Thyroid gland (tissue), 4 donors: ENCODE results near the gene RNF44. TPM values are rescaled to one million over a fixed set of nuclear protein-coding genes. Genes with fewer than 3 reads are reported as not detected.
A peak's percentile ranks its signal among the peaks of the same experiment; 100 is the strongest.

ENCODE experiments used
- DNase-seq, 2 donors: peaks; one replicate each; pipeline ENCODE4 v3.0.0-alpha.2; 2019
- H3K27ac ChIP-seq, 3 donors: fragments of 200-600 bp; sonication (generic); 1 replicate in 2 of 3; 2 replicates in 1 of 3; pipeline ENCODE4 v1.5.1; 2016 to 2019; ENCODE audit warnings: mild to moderate bottlenecking in 1 of 3, moderate library complexity in 1 of 3
- H3K27me3 ChIP-seq: fragments of 200-600 bp; sonication (generic); one replicate; pipeline ENCODE4 v1.5.1; 2019
- H3K36me3 ChIP-seq, 2 donors: fragments of 200-600 bp; sonication (generic); one replicate each; pipeline ENCODE4 v1.5.1; 2016 to 2019
- H3K4me1 ChIP-seq, 2 donors: fragments of 200-600 bp; sonication (generic); one replicate each; pipeline ENCODE4 v1.5.1; 2017 to 2019
- H3K4me3 ChIP-seq, 3 donors: fragments of 200-600 bp; sonication (generic); replicated peaks in 1 of 3; 1 replicate in 2 of 3; 2 replicates in 1 of 3; pipeline ENCODE4 v1.5.1; 2016; ENCODE audit warnings: mild to moderate bottlenecking in 1 of 3
- H3K9me3 ChIP-seq: fragments of 200-600 bp; sonication (generic); one replicate; pipeline ENCODE4 v1.5.1; 2017
- POLR2A ChIP-seq, 2 donors: fragments of 450-650 bp; IDR thresholded peaks; one replicate each; pipeline ENCODE4 v1.6.1; 2017; ENCODE audit warnings: antibody characterized with exemption in 2 of 2, mild to moderate bottlenecking in 2 of 2, moderate library complexity in 1 of 2
- WGBS, 2 donors: methylation state at CpG; one replicate each; pipeline ENCODE4 v1.1.5; 2017; 5-methylcytosine and 5-hydroxymethylcytosine counted together
- intact Hi-C: fragments of 100-400 bp; cut with DNase I; formaldehyde crosslinking; loops from one replicate; pipeline ENCODE4 v1.15.1; 2023
- total RNA-seq, 4 donors: library from RNA; depleted of rRNA; stranded (reverse); fragments of >200 nt; gene quantifications; one replicate each; pipeline ENCODE4 v1.2.3, GENCODE V29; 2016
- TF ChIP-seq, protein P1 (sequence below), 6 experiments: fragments of 200-600 bp in 3 of 6; fragments of 450-650 bp in 3 of 6; sonication (generic) in 3 of 6; IDR thresholded peaks; one replicate each; pipeline ENCODE4 v1.5.1; 2016 to 2019; ENCODE audit warnings: antibody characterized with exemption in 6 of 6, mild to moderate bottlenecking in 2 of 6, inconsistent platforms in 1 of 6, moderate library complexity in 1 of 6

Gene RNF44
- total RNA-seq, 4 donors from 2014 or later, result 12.1 to 27.3 (median 22.4) TPM

DNA sequence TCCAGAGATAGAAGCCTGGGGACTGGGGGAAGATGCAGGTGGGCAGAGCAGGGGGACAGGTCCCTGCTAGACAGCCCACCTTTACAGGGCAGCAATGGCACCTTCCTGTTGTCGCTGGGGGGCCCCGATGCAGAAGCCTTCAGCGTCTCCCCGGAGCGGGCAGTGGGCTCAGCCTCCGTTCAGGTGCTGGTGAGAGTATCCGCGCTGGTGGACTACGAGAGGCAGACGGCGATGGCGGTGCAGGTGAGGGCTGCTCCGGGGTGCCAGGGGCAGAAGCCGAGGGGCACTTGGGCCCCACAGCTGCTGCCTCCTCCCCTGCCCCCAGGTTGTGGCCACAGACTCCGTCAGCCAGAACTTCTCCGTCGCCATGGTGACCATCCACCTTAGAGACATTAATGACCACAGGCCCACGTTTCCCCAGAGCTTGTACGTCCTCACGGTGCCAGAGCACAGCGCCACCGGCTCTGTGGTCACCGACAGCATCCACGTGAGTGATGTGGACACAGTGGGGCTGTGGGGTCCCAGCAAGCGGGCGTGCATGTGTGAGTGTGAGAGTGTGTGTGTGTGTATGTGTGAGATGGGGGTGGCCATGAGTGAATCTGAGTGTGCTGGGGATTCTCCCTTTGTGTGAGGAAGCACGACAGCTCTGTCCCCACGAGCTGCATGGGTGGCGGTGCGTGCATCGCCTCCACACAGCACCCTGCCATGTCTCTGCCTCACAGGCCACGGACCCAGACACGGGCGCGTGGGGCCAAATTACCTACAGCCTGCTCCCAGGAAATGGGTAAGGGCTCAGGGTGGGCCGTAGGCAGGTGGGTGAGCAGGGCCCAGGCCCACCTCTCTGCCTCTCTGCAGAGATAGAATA lies 40.3 kb upstream of the RNF44 start:
- Histone ChIP-seq H3K4me1 (no peaks in the 10 kb centered on the region), H3K36me3 (no peaks in the 10 kb centered on the region), H3K9me3 (no peaks in the 10 kb centered on the region), H3K27ac (no peak overlapping the region), H3K4me3 (no peak overlapping the region), H3K27me3 (no peaks in the 10 kb centered on the region)
- TF ChIP-seq POLR2A (IDR thresholded peaks at IDR 0.05), result no peak
- TF ChIP-seq, protein P1, sequence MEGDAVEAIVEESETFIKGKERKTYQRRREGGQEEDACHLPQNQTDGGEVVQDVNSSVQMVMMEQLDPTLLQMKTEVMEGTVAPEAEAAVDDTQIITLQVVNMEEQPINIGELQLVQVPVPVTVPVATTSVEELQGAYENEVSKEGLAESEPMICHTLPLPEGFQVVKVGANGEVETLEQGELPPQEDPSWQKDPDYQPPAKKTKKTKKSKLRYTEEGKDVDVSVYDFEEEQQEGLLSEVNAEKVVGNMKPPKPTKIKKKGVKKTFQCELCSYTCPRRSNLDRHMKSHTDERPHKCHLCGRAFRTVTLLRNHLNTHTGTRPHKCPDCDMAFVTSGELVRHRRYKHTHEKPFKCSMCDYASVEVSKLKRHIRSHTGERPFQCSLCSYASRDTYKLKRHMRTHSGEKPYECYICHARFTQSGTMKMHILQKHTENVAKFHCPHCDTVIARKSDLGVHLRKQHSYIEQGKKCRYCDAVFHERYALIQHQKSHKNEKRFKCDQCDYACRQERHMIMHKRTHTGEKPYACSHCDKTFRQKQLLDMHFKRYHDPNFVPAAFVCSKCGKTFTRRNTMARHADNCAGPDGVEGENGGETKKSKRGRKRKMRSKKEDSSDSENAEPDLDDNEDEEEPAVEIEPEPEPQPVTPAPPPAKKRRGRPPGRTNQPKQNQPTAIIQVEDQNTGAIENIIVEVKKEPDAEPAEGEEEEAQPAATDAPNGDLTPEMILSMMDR (IDR thresholded peaks at IDR 0.05), result no peak
- no peak for DNase-seq
- intact Hi-C loops, result loop anchor here (5.0 kb wide), 1 partner anchor 160 kb away; the partner anchor contains the start of gene CLTB
- WGBS, 2 donors, result 81 to 87% methylated on average over 24 to 31 of the region's 36 CpGs

DNA sequence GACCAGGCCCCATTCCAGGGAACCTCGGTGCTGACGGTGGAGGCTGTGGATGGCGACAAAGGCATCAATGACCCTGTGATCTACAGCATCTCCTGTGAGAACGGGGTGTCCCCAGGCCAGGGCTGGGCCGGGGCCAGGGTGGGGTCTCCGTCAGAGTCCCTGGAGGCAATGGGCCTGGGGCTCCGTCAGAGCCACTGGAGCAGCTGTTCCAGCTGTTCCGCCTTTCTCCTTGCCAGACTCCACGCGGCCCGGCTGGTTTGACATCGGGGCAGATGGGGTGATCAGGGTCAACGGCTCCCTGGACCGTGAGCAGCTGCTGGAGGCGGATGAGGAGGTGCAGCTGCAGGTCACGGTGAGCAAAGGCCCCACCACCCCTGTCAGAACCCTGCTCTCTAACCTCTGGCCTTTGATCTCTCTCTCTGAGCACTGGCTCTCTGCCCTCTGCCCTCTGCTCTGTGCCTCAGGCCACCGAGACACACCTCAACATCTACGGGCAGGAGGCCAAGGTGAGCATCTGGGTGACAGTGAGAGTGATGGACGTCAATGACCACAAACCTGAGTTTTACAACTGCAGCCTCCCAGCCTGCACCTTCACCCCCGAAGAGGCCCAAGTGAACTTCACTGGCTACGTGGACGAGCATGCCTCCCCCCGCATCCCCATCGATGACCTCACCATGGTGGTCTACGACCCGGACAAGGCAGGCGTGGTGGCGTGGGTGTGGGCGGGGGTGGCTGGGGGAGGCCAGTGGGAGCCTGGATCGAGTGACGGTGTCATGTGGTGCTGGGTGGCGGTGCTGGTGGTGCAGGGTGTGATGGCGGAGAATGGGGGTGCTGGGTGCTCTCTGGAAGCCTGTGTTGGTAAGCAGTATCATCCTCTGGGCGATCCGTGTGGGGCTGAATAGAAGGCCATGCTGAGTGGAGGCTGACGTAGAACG lies 38.6 kb upstream of the RNF44 start:
- WGBS, 2 donors, result 84 to 88% methylated on average over 27 to 28 of the region's 37 CpGs
- Histone ChIP-seq H3K27me3 (no peaks in the 10 kb centered on the region), H3K4me3 (no peak overlapping the region), H3K36me3 (no peaks in the 10 kb centered on the region), H3K4me1 (no peaks in the 10 kb centered on the region), H3K27ac (no peak overlapping the region), H3K9me3 (no peaks in the 10 kb centered on the region)
- TF ChIP-seq, protein P1 (IDR thresholded peaks at IDR 0.05), result no peak
- TF ChIP-seq POLR2A (IDR thresholded peaks at IDR 0.05), result no peak
- no peak for DNase-seq
- intact Hi-C loops, result loop anchor here (5.0 kb wide), 1 partner anchor 158 kb away; the partner anchor contains the start of gene CLTB

DNA sequence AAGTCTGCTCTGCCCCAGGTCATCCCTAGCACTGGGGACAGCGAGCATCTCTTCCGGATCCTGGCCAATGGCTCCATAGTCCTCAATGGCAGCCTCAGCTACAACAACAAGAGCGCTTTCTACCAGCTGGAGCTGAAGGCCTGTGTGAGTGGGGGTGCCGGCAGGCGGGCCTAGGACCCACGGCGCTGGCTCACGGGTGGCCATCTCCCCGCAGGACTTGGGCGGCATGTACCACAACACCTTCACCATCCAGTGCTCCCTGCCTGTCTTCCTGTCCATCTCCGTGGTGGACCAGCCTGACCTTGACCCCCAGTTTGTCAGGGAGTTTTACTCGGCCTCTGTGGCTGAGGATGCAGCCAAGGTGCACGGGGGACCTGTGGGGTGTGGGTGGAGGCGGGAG lies 37.9 kb upstream of the RNF44 start:
- Histone ChIP-seq H3K36me3 (no peaks in the 10 kb centered on the region), H3K27me3 (no peaks in the 10 kb centered on the region), H3K27ac (no peak overlapping the region), H3K9me3 (no peaks in the 10 kb centered on the region), H3K4me3 (no peak overlapping the region), H3K4me1 (no peaks in the 10 kb centered on the region)
- WGBS, 2 donors, result 78 to 90% methylated on average over 4 to 11 of the region's 14 CpGs
- TF ChIP-seq POLR2A (IDR thresholded peaks at IDR 0.05), result no peak
- DNase-seq, result no peak
- intact Hi-C loops, result loop anchor here (5.0 kb wide), 1 partner anchor 158 kb away; the partner anchor contains the start of gene CLTB

DNA sequence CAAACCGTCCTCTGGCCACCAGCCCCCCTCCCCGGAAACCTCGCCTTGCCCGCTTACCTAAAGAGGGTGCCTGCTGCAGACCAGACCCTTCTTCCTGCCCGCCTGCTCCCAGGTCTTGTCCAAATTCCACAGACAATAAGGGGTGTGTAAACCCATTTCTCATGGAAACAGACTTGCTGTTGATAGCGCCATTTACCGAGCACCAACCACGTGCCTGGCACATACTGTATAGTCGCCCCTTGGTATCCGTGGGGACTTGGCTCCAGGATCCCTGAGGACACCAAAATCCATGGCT lies 37.0 kb upstream of the RNF44 start:
- TF ChIP-seq, protein P1 (IDR thresholded peaks at IDR 0.05), result peak in 2 of 6 experiments; percentile 2 to 6
- no peak for TF ChIP-seq POLR2A (IDR thresholded peaks at IDR 0.05)
- no peaks in the 10 kb centered on the region for H3K4me1 ChIP-seq
- no peaks in the 10 kb centered on the region for H3K27me3 ChIP-seq
- no peak for DNase-seq
- H3K4me3 ChIP-seq, result no peak overlapping the region
- WGBS, 2 donors, result 50 to 57% methylated on average over 9 to 10 of the region's 10 CpGs
- H3K27ac ChIP-seq, result no peak overlapping the region
- H3K36me3 ChIP-seq, result no peaks in the 10 kb centered on the region
- intact Hi-C loops, result no loop called here
- no peaks in the 10 kb centered on the region for H3K9me3 ChIP-seq

DNA sequence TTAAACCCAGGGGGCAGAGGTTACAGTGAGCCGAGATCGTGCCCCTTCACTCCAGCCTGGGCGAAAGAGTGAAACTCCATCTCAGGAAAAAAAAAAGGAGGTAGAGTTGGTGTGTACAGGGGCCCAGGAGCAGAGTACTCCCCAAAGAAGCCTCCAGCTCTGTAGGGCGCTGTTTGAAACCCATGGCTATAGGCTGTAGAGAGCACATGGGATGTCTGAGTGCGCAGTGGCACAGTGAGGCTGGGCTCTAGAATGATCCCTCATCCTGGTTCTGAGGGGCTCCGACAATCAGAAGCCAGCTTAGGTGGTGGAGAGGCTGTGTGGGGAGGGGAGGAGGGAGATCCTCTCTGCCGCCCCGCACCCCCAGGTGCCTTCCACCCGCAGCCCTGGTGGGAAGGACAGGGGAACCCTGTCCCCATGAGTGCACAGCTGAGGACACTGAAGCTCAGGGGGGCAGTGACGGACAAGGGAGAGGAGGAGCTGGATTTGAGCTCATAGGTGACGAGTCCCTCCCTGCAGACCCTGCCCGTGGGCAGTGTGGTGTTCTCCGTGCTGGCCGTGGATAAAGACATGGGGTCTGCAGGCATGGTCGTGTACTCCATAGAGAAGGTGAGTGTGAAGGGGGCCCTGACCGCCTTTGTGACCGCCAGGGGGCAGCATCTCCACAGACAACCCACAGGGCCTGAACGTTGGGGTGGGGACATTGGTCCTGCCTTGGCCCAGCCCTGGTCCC lies 36.5 kb upstream of the RNF44 start:
- no peaks in the 10 kb centered on the region for H3K4me1 ChIP-seq
- H3K36me3 ChIP-seq, result no peaks in the 10 kb centered on the region
- DNase-seq, result peak; percentile 59 to 70
- TF ChIP-seq POLR2A (IDR thresholded peaks at IDR 0.05), result no peak
- TF ChIP-seq, protein P1 (IDR thresholded peaks at IDR 0.05), result peak; percentile 35 to 87 (median 58)
- no peak overlapping the region for H3K4me3 ChIP-seq
- no peak overlapping the region for H3K27ac ChIP-seq
- no peaks in the 10 kb centered on the region for H3K27me3 ChIP-seq
- no peaks in the 10 kb centered on the region for H3K9me3 ChIP-seq
- intact Hi-C loops, result no loop called here
- 37 to 41% methylated on average over 16 to 18 of the region's 18 CpGs for WGBS, 2 donors
